HepG2 (cell line): ENCODE measurements around the gene NES. TPM values are rescaled to one million over a fixed set of nuclear protein-coding genes. Genes with fewer than 3 reads are reported as not detected.

Experiments used
- CBX1 ChIP-seq: IDR thresholded peaks from one replicate; pipeline ENCODE4 v1.6.1; 2016; ENCODE audit warnings: antibody characterized with exemption, low read depth
- GPBP1L1 ChIP-seq: sonication (generic); formaldehyde crosslinking; IDR thresholded peaks from 2 replicates; pipeline ENCODE4 v1.5.0; 2020; ENCODE audit warnings: mild to moderate bottlenecking, missing genetic modification reagents
- IKZF4 ChIP-seq: sonication (generic); formaldehyde crosslinking; IDR thresholded peaks from 2 replicates; pipeline ENCODE4 v1.5.1; 2020; ENCODE audit warnings: borderline replicate concordance, mild to moderate bottlenecking, low read depth, missing genetic modification reagents; ENCODE audit errors: not compliant biosample characterization
- PHF8 ChIP-seq: sonication (generic); formaldehyde crosslinking; IDR thresholded peaks from 2 replicates; pipeline ENCODE4 v1.5.0; 2020; ENCODE audit warnings: missing genetic modification reagents
- RAD51 ChIP-seq: fragments of 450-650 bp; IDR thresholded peaks from 2 replicates; pipeline ENCODE4 v1.6.1; 2016; ENCODE audit warnings: borderline replicate concordance
- SALL1 ChIP-seq: sonication (generic); formaldehyde crosslinking; IDR thresholded peaks from 2 replicates; pipeline ENCODE4 v1.8.0; 2022; ENCODE audit warnings: mild to moderate bottlenecking, missing genetic modification reagents
- SUZ12 ChIP-seq: fragments of 150-350 bp; IDR thresholded peaks from 2 replicates; pipeline ENCODE4 v1.6.1; 2014; ENCODE audit warnings: low read depth, low read length
- ZNF142 ChIP-seq: sonication (generic); formaldehyde crosslinking; IDR thresholded peaks from 2 replicates; pipeline ENCODE4 v1.4.0; 2020; ENCODE audit warnings: missing genetic modification reagents
- ZNF234 ChIP-seq: sonication (generic); formaldehyde crosslinking; conservative IDR thresholded peaks from 2 replicates; pipeline ENCODE4 v1.5.1; 2020; ENCODE audit warnings: mild to moderate bottlenecking, missing genetic modification reagents
- ZNF546 ChIP-seq: sonication (generic); formaldehyde crosslinking; conservative IDR thresholded peaks from 2 replicates; pipeline ENCODE4 v1.8.1; 2023; ENCODE audit warnings: mild to moderate bottlenecking, missing genetic modification reagents
- ZNF574 ChIP-seq: sonication (generic); formaldehyde crosslinking; IDR thresholded peaks from 2 replicates; pipeline ENCODE4 v1.4.0; 2020; ENCODE audit warnings: missing genetic modification reagents
- ZNF710 ChIP-seq: sonication (generic); formaldehyde crosslinking; IDR thresholded peaks from 2 replicates; pipeline ENCODE4 v1.5.0; 2020; ENCODE audit warnings: mild to moderate bottlenecking, missing genetic modification reagents, borderline replicate concordance
- ZNF891 ChIP-seq: sonication (generic); formaldehyde crosslinking; IDR thresholded peaks from 2 replicates; pipeline ENCODE4 v1.5.0; 2020; ENCODE audit warnings: mild to moderate bottlenecking, missing genetic modification reagents
- polyA plus RNA-seq, 8 experiments: library from polyadenylated mRNA; depleted of rRNA in 3 of 8; stranded (reverse) in 7 of 8; unstranded in 1 of 8; fragments of >200 nt; fragmentation: Illumina TruSeq in 4 of 8; extraction: Trizol in 4 of 8; gene quantifications; 2 replicates each; pipeline versions ENCODE4 v1.2.1 to v1.2.3, GENCODE V29; 2011 to 2016; ENCODE audit warnings: low read depth in 4 of 8, missing spikeins in 1 of 8, mixed read lengths in 1 of 8; ENCODE audit not compliant: insufficient read depth in 1 of 8
- total RNA-seq, 5 experiments: library from RNA; depleted of rRNA; stranded (reverse); fragments of >200 nt; fragmentation: Illumina TruSeq; extraction: Trizol; gene quantifications; 2 replicates each; pipeline ENCODE4 v1.2.3, GENCODE V29; 2016; ENCODE audit warnings: low read depth in 1 of 5
- TF ChIP-seq, protein P1 (sequence below): sonication (generic); formaldehyde crosslinking; IDR thresholded peaks from 2 replicates; pipeline ENCODE4 v1.5.1; 2020; ENCODE audit warnings: mild to moderate bottlenecking, moderate library complexity, missing genetic modification reagents

NES gene
- total and polyA plus RNA-seq, 2 of the 13 experiments (the other 11 are each of a cell fraction or from before 2014, with no cell fraction given): 1.7 to 16.6 TPM

DNA sequence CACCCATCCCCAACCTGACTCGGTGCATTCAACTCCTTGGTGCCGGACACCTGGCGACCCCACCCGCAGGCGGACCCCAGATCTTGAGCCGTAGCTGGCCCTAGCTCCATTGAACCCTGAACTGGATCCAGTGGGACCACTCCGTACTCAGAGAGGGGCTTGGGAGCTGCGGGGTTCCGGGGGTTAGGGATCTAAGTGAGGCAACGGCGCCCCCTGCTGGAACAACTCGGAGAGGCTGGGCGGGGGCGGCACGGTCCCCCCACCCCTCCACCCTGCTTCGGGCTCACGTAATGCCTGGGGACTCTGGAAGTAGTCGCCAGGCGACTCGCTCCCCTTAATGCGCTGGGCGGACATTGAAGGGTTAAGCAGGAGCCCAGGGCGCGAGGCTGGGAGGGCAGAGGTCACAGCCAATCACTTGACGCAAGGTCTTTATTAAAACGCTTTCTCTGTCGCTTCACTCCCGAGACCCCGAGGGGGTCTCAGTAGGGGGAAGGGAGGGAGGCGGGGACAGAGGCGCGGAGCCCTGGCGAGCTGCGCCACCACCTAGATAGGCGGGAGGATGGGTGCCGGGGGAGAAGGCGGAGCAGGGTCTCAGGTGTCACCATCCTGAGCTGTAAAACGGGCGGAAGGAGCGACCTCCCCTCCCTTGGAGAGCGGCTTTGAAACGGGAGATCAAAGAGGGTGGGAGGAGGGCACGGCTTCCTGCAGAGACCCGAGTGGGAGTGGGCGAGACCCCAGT lies 28.9 kb upstream of the NES start (continued):
- TF ChIP-seq ZNF710 (CRISPR knock-in tag) (no peak), SALL1 (CRISPR knock-in tag) (no peak; the same call in 1 of the 2 replicates), ZNF546 (no peak), PHF8 (CRISPR knock-in tag) (no peak; the same call in 1 of the 2 replicates), SUZ12 (no peak), CBX1 (no peak), ZNF891 (CRISPR knock-in tag) (0 out of 2 replicates have a peak, but pooled peaks have one; percentile 41), RAD51 (no peak), IKZF4 (no peak), ZNF574 (CRISPR knock-in tag) (peak; percentile 31; the same call in 1 of the 2 replicates), ZNF142 (no peak), ZNF234 (CRISPR knock-in tag) (no peak), GPBP1L1 (no peak)
- TF ChIP-seq, protein P1, sequence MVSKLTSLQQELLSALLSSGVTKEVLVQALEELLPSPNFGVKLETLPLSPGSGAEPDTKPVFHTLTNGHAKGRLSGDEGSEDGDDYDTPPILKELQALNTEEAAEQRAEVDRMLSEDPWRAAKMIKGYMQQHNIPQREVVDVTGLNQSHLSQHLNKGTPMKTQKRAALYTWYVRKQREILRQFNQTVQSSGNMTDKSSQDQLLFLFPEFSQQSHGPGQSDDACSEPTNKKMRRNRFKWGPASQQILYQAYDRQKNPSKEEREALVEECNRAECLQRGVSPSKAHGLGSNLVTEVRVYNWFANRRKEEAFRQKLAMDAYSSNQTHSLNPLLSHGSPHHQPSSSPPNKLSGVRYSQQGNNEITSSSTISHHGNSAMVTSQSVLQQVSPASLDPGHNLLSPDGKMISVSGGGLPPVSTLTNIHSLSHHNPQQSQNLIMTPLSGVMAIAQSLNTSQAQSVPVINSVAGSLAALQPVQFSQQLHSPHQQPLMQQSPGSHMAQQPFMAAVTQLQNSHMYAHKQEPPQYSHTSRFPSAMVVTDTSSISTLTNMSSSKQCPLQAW (CRISPR knock-in tag): no peak
